GM18858 (cell line): ENCODE results near the gene TPRG1L.
"Not testable (repeated sequence)": the region's sequence is repeated elsewhere in the genome, so short reads cannot be mapped to it uniquely, and the experiment has no call there.

Experiments
- ATAC-seq: cut with Tn5 transposase; IDR thresholded peaks from one replicate; pipeline ENCODE4 v1.9.1; 2021; ENCODE audit not compliant: unreplicated experiment

Gene TPRG1L

GRCh38 chr1:3607703-3608065 is 17.1 kb upstream of the TPRG1L start:
- ATAC-seq, result no peak

GRCh38 chr1:3608154-3608553 is 16.7 kb upstream of the TPRG1L start:
- ATAC-seq, result no peak

- no peak for ATAC-seq
These were observed 15.6 kb upstream of the TPRG1L start for GRCh38 chr1:3609016-3609768.

GRCh38 chr1:3609769-3610526 is 14.9 kb upstream of the TPRG1L start:
- ATAC-seq, result no peak

- no peak for ATAC-seq
These were observed 14.2 kb upstream of the TPRG1L start for GRCh38 chr1:3610527-3611169.

- ATAC-seq, result no peak
These were observed 13.4 kb upstream of the TPRG1L start, which contains the start of gene MEGF6 for GRCh38 chr1:3611170-3612019. Gene MEGF6, minus strand, starts transcription at chr1:3611508. Its CDS starts 240 bp downstream, at chr1:3611268.

GRCh38 chr1:3612123-3612522 is 12.7 kb upstream of the TPRG1L start:
- no peak for ATAC-seq

- ATAC-seq, result no peak
These were observed 9.8 kb upstream of the TPRG1L start for GRCh38 chr1:3614755-3615742.

GRCh38 chr1:3616861-3617260 is 8.0 kb upstream of the TPRG1L start:
- no peak for ATAC-seq

- ATAC-seq, result no peak
These were observed 6.9 kb upstream of the TPRG1L start for GRCh38 chr1:3617806-3618345.

GRCh38 chr1:3618531-3618880 is 6.3 kb upstream of the TPRG1L start:
- no peak for ATAC-seq

GRCh38 chr1:3618881-3619671 is 5.7 kb upstream of the TPRG1L start:
- no peak for ATAC-seq

- ATAC-seq, result no peak
These were observed 4.1 kb upstream of the TPRG1L start for GRCh38 chr1:3620708-3621107.

GRCh38 chr1:3621151-3621671 is 3.6 kb upstream of the TPRG1L start:
- not testable (repeated sequence) for ATAC-seq

- not testable (repeated sequence) for ATAC-seq
These were observed 2.7 kb upstream of the TPRG1L start for GRCh38 chr1:3622102-3622501.

- ATAC-seq, result no peak
These were observed 1.2 kb upstream of the TPRG1L start for GRCh38 chr1:3623441-3624199.

- no peak for ATAC-seq
These were observed 514 bp downstream of the TPRG1L start for GRCh38 chr1:3625151-3625907.
